Measurements from ENCODE around the gene DRD2.

GRCh38 chr11:113493206-113493605, 18.0 kb upstream of the DRD2 start:
- TF ChIP-seq POLR2A (IDR thresholded peaks at IDR 0.05) = no peak
- no peak for TF ChIP-seq CTCF (IDR thresholded peaks at IDR 0.05)

All from body of pancreas (tissue), 4 donors.